ENCODE results near the gene RPAP3.

GRCh38 chr12:47679785-47680184 lies 26.0 kb downstream of the RPAP3 start:
- TF ChIP-seq CTCF (IDR thresholded peaks at IDR 0.05; ENCODE audit: low read depth, low read length, missing input control) (no peak), REST (IDR thresholded peaks at IDR 0.05) (no peak), MAX (IDR thresholded peaks at IDR 0.05) (no peak), GABPA (IDR thresholded peaks at IDR 0.05 in 1 of 2, conservative IDR thresholded peaks at IDR 0.05 in 1 of 2) (no peak), SP1 (IDR thresholded peaks at IDR 0.05) (no peak), TAF1 (conservative IDR thresholded peaks at IDR 0.05) (no peak), YY1 (IDR thresholded peaks at IDR 0.05) (no peak)
